Fibroblast of peridontal ligament (primary cell): Measurements from ENCODE around the gene HES3.

Experiments
- DNase-seq: peaks from one replicate; pipeline ENCODE4 v3.0.0-alpha.2; 2010; ENCODE audit errors: extremely low read depth

HES3 gene

GRCh38 chr1:6262555-6263420 is 18.8 kb downstream of the HES3 start:
- DNase-seq = no peak

DNA sequence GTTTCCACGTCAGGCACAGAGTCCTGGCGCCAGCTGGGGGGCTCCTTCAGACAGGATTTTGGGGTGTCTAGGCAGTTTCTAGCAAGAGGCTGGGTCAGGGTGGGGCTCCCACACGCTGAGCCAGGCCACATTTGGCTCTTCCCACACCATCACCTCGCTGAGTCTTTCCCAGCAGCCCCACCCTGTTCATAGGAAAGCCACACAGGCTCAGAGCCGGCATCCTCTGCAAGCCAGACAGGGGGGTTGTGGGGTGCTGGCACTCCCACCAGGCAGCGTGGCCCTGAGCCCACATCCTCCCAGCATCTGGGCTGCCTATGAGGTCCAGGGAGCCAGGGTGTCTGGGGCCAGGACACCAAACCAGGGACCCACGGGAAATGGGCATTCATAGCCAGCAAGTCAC is 19.7 kb downstream of the HES3 start:
- DNase-seq = no peak

GRCh38 chr1:6265151-6265550 is 21.2 kb downstream of the HES3 start:
- DNase-seq = no peak

- DNase-seq = no peak
These were observed 22.7 kb downstream of the HES3 start for GRCh38 chr1:6266641-6267040.

DNA sequence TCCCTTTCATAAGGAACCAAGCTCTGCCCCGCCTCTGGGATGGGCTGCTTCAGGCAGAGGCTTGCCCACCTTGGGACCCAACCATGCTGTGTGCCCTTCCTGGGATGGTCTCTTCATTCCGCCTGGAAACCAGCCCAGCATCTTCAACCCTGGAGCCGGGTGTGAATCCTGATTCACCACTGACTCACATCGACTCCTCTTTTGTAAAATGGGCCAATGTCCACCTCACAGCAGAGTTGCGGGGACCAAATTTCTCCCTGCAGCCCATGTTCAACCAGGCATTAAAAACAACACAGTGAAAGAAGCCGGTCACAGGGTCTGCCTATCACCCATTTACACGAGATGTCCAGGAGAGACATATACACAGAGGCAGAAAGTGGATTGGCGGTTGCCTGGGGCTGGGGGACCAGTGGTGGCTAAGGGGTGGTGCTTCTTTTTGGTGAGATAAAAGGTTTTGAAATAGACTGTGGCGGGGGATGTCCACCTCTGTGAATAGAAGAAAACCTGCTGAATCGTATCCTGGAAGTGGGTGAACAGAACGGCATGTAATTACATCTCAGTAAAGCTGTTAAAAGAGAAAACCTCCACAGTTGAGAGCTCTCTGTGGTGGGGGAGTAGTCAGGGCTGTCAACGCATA is 23.8 kb downstream of the HES3 start:
- DNase-seq = no peak

DNA sequence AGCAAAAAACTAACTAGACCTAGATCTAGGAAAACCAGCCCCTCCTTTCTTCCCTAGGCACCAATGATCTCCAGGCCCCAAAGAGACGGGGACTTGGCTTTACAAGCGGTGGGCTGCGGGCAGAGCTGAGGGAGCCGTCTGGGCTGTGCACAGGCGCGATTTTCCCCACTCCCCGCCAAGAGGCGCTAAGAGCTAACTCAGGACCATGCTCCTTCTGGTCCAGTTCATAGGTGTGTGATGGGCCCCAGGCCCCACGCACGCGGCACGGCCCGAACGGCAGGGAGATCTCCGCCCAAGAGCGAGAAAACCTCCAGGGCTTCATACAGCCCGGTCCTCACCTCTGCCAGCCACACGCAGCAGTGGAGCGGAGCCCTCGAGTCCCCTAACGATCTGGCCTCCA is 24.4 kb downstream of the HES3 start:
- no peak for DNase-seq

DNA sequence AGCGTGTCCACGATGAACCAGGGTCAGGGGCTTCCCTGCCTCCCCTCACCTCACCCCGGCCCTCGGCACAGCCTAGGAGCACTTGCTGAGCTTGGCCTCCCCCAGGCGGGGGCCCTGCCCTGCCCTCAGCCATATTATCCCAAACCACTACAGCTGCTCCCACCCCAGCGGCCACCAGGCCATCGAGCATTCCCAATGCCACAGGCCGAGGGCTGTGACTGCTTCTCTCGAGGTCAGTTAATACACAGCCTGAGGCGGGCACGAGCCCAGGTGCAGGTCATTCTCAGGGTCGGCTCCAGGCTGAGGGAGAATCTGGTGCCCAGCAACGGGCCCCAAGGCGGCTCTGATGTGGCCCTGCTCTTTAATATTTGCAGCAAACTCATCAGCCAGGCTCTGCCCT is 25.3 kb downstream of the HES3 start:
- DNase-seq = no peak

GRCh38 chr1:6269720-6270400 is 25.9 kb downstream of the HES3 start:
- DNase-seq = no peak

GRCh38 chr1:6270401-6270800 is 26.4 kb downstream of the HES3 start:
- DNase-seq = no peak

- no peak for DNase-seq
These were observed 27.0 kb downstream of the HES3 start for GRCh38 chr1:6271006-6271405.

DNA sequence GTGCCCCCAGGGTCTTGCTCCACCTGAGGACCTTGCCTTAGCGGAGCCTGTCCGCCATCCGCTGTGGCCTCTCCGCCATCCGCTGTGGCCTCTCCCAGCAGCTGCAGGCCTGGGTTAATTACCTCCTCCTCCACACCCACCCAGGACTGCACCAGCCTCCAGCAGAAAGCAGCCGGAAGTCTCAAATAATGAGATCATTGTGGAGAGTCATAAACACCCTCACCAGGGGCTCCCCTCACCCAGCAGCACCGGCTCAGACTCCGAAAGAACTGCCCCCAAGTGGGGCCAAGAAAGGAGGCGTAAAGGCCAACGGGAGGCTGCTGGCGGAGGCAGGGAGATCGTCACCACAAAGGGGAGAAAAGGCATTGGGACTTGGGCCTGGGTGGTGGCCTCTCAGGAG is 27.6 kb downstream of the HES3 start:
- no peak for DNase-seq

DNA sequence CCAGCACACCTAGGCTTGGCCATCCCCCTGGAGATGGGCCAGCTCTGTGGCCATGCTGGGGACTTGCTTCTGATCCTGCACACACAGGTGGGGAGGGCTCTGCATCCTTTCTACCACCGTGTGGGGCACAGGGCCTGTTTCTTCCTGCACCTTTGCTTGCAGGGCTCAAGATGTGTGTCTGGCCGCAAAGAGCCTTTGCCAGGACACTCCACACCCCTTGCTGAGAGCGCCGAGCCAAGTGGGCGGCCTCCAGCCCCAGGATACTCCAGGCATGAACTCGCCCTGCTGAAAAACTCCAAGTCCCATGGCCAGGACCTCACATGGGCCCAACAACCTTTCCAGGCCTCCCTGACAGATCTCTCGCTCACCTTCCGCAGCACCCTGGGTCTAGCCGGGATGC is 28.5 kb downstream of the HES3 start:
- DNase-seq = no peak

DNA sequence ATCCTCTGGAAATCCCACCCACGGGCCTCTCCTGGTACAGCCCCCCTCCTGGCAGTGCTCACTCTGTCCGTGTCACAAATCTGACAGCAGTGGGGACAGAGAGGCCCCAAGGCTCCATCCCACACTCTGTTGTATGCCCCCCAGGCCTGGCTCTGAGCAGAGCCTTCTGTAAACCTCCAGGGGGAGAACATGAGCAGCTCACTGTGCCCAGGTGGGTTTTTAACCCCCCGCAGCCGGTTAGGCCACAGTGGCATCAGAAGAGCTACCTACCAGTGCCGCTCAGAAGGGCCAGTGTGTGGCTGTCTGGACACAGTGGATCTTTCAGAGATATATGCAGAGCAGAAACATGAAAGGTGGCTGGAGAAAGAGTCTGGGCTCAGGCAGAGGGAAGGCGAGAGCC is 28.9 kb downstream of the HES3 start:
- DNase-seq = no peak

DNA sequence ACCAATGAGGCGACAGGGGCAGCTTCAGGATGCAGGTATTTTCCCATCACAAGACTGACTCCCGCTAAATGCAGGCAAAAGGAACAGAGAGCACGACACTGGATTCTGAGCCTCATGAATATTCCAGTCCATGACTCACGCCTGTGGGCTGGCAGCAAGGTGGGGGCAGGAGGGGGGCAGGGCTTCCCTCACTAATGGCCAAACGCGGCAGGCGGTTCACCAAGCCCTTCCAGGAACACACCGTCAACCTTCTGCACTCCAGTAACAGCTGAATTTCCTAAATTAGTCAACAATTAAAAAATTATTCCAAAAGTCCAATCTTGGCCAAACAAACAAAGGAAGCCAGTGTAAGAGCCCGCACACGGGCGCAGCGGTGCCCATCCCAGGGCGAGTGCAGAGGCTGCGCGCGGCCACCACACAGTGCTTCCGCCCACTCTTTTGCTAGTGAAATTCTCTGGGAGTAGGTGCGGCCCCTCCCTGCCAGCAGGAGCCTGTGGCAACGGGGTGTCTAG is 29.5 kb downstream of the HES3 start:
- DNase-seq = peak; percentile 19

DNA sequence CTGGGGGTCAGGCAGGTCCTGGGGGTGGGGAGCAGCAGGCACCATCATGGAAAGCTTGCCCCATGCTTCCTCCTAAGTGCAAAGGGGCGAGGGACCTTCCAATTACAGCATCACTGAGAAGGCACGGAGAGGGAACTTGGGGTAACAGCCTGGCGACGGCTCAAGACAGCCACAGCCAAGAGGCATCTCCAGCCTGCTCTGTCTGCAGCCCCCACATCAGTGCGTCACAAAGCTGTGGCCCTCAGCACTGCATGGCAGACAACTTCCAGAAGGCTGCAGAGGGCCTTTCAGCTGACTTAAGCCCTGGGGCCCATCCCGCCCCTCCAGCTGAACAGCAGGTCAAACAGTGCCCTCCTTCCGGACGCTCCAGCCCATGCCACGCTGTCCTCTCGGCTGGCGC is 30.1 kb downstream of the HES3 start:
- DNase-seq = no peak

DNA sequence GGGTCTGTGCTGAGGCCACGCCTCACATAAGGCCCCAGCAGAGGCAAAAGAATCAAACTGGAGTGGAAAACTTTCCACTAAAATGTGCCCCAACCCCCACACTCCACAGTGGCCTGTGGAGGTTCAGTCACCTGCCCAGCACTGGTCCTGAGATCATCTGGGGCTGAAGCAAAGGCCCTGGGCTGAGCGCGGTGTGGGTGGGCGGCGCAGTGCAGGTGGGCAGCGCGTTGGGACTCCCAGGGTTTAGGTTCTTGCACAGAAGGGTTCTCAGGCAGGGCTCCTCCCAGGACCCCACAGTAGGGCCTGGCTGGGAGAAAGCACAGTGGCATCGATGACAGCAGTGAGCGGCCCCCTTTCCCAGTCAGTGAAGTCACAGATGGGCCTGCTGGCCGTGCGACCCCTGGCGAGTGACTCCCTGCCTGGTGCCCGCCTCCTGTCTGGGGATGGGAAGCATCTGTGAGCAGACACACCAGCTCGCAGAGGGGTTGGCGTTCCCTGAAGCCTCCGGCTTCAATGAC is 30.7 kb downstream of the HES3 start:
- DNase-seq = no peak

- DNase-seq = peak; percentile 85
These were observed 32.1 kb downstream of the HES3 start for GRCh38 chr1:6275826-6276782.

DNA sequence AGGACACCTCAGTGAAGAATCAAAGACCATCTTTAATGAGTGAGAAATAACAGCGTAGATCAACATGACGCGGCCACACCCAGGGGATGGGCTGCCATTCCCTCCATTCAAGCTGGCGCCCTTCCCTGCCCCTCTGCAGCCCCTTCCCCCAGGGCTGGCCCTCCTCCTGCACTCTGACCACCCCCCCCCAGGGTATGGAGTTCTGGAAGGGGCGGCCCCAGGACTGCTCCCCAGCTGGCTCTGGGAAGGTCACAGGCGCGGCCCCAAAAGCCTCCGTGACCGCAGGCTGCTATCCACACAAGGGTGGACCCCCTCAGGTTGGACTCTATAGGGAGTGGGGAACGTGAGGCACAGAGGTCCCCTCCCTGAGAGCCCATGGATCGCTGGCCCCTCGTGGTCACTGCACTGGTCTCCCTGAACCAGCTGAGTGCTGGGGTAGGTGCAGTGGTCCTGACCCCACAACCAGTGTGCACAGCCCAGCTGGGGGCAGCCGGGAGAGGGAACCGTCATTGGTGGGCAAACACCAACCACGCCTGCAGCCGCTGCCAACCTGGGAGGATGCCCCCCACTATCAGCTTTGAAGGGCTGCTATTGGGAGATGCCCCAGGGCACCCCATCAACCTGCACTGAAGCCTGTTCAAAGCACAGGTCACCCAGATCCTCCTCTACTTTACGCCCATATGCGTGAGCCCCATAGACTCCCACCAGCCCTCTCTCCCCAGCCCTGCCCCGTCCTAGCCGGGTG is 33.0 kb downstream of the HES3 start:
- DNase-seq = no peak

GRCh38 chr1:6278263-6278662 is 34.3 kb downstream of the HES3 start:
- DNase-seq = no peak

DNA sequence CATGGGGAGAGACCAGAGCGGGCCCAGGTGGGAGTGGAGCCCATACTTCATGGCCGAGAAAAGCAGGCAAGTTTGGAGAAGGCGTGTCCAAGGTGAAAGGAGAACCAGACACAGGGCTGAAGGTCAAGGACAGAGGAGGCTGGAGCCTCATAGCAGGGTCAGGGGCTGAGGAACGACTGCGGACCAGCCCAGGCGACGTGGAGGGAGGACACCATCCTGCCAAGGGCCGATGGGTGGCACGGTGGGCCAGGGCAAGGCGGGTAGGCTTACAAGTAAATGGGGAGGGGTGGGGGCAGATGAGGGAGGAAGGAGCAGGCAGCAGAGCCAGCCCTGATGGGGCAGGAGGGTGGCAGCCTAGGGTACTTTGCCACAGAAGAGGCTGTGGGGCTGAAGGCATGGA is 35.1 kb downstream of the HES3 start:
- no peak for DNase-seq
